Activated T-helper 1 cell treated with anti-CD3 and anti-CD28 coated beads, Interleukin-2, amount 50 U/mL, for 16 hours (primary cell): Measurements from ENCODE around the gene SULT1A1.
"Not testable (repeated sequence)": the region's sequence is repeated elsewhere in the genome, so short reads cannot be mapped to it uniquely, and the experiment has no call there.

Experiments used
- DNase-seq, 2 donors: peaks; one replicate each; pipeline ENCODE4 v3.0.0-alpha.2; 2020; ENCODE audit warnings: low read depth in 1 of 2, low spot score in 1 of 2

The SULT1A1 gene

DNA sequence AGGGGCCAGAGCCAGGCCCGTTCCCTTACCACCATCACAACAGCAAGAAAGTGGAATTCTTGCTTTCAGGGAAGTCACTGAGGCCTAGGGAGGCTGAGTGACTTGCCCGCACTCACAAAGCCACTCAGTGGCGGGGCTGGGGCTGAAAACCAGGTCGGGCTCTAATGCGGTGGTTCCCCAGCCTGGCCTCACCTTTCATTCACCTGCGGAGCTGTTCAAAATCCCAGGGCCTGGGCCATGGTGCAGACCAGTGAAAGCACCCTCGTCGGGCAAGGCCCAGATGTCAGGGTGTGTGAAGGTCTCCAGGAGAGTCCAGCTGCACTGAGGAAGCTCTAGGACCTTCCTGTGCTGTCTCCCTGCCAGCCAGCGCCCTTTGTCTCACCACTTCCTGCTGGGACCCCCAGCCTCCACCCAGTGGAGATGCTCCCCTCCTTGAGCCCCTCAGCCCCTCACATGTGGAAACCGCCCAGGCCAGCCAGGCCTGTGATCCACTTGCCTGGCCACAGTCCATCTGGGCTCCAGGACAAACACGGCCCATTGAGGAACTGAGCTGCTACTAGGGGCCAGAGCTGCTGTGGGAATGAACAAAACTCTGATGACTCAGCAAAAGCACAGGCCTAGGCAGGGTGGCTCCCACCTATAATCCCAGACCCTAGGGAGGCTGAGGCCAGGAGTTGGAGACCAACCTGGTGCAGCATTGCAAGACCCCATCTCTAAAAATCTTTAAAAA lies 812 bp downstream of the SULT1A1 start:
- not testable (repeated sequence) for DNase-seq

DNA sequence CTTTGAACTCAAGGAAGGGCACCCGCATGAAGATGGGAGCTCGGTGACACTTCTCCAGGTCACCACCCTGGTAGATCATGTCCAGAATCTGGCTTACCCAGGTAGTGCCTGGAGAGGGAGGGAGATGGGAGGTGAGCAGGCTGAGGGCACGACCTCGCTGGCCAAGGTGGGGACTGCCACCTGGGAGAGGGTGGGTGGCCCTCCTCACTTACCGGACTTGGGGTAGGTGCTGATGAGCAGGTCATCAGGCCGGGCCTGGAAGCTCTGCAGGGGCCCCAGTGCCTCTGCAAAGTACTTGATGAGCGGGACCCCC lies 1.4 kb downstream of the SULT1A1 start:
- not testable (repeated sequence) for DNase-seq

DNA sequence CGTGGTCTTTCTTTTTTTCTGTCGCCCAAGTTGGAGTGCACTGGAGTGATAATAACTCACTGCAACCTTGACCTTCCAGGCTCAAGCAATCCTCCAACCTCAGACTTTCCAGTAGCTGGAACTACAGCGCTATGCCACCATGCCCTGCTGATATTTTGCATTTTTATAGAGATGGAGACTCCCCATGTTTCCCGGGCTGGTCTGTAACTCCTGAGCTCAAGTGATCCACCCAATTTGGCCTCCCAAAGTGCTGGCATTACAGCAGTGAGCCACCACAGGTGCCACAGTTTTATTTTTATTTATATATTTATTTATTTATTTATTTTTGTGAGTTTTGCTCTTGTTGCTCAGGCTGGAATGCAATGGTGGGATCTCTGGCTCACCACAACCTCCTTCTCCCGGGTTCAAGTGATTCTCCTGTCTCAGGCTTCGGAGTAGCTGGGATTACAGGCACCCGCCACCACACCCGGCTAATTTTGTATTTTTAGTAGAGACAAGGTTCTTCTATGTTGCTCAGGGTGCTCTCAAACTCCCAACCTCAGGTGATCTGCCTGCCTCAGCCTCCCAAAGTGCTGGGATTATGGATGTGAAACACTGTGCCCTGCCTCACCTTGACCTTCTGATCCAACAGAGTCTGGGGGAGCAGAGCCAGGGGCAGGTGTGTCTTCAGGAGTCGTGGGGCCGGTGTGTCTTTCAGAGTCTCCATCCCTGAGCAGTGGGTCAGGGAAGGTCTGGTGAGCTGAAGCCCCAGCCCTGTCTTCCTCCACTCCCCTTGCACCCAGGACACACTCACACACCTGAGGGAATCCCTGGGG lies 2.0 kb downstream of the SULT1A1 start:
- DNase-seq = not testable (repeated sequence)

GRCh38 chr16:28607116-28607623 lies 2.7 kb downstream of the SULT1A1 start:
- DNase-seq = no peak

DNA sequence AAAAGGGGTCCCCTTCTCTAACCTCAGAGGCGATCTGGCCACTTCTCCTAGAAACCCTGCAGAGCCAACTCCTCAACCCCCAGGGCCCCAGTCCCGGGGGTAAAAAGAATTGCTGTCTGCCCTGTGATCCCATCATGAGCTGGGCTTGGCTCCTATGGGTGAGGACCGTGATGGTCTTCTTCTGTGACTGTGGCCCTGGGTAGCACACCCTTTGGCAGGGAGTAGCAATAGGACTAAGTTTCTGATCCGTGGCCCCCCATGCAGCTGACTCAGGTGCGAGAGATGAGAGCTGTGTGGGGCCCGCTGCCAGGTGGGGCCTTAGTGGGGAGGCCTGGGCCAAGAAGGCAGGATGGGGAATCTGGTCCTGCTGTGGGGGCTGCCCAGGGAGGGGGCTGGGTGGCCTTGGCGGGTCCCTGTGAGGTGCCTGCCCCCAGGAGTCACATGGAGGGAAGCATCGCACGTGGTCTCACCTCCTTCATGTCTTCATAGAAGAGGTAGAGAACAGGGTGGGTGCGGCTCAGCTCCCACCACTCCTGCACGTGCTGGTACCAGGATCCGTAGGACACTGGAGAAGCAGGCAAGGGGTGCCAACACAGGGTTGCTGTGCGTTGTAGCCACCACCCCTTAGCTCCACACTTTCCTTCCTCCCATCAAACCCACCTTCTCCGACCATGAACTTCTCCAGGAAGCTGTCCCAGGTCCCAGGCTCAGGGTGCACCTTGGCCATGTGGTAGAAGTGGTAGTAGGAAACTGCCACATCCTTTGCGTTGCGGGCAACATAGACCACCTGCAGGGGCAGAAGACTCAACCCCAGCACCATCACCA lies 3.3 kb downstream of the SULT1A1 start:
- DNase-seq = no peak

- DNase-seq = no peak
These were observed 5.7 kb downstream of the SULT1A1 start for GRCh38 chr16:28604186-28604565.

DNA sequence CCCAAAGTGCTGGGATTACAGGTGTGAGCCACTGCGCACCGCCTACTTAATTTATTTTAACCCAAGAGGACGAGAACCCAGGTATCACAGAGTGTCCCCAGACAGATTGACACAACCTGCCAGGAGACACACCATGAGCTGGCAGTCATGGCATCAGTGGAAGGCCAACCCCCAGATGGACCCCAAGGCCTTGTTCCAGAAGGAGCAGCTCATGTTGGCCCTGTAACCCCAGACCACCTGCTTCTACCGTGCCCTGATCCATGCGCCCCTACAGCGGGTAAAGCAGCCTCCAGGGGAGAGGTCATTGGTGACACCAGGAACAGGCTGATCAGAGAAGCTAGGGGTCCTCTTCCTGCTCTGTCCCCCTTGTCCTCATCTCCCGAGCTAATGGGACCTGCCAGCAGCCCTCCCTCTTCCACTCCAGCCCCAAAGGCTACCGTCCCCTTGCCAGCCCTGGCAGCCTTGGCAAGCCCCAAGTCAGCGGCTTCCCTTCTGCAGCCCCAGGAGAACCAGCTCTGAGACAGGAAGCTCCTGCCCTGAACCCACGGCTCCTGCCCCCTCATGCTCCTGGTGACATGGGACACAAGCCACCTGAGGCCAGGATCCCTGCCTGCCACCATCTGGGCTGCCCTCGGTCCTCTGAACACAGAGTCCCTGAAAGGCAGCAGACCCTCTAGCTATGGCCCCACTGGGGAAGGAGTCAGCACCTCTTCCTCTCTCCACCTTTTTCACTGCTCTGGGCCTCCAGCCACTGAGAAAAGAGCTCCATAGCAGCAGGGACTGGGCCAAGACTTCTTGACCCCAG lies 6.3 kb downstream of the SULT1A1 start:
- no peak for DNase-seq

DNA sequence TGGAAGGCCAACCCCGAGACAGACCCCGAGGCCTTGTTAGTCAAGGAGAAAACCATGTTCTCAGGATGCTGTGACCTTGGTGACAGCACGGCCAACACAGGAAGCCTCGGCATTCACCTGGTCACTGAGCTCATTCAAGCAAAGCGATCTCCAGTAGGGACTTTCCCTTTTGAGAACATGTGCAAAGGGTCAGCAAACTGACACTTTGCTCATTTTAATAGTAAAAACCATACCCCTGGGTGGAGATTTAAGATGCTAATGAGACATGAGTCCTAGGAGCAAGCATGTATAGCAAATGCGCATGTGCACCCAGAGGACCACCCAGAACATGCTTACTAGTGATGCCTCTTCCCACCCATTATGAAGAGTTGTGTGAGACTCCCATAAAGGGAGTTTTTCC lies 7.3 kb downstream of the SULT1A1 start:
- no peak for DNase-seq

DNA sequence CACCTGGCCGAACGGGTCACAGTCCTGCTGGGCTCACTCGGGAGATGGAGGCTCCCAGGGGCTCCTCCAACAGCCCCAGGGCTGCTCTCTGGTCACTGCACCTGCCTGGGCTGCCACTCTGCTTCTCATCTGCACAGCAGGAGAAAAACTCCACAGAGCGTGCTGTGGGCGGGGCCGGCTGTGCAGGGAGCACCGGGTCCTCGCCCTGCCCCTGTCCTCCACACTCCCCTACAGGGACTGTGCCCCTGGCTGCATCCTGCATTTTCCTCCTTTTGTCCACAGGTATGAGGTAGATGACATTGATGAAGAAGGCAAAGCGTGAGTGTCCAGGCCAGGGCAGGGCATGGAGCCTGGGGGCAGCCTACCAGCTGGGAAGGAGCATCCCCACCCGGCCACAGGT lies 7.8 kb downstream of the SULT1A1 start:
- not testable (repeated sequence) for DNase-seq

GRCh38 chr16:28601589-28601988 lies 8.3 kb downstream of the SULT1A1 start:
- not testable (repeated sequence) for DNase-seq

DNA sequence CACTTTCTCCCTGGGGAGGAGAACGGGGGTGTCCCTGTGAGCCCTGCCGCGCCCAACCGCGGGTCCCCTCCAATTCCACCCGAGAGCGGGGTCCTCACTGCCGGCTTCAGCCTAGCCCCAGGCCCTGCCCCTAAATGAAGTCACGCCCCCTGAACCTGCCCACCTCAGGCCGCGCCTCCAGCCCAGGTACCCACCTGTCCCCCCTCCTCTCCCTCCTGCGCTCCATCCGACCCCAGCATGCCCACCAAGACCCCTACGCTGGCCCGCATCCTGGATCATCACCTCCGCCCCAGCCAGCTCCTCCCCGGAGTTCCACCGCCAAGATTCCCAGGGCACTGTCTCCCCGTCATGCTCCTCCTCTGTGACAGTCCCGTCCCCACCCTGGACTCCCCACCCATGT lies 8.9 kb downstream of the SULT1A1 start:
- DNase-seq = not testable (repeated sequence)

DNA sequence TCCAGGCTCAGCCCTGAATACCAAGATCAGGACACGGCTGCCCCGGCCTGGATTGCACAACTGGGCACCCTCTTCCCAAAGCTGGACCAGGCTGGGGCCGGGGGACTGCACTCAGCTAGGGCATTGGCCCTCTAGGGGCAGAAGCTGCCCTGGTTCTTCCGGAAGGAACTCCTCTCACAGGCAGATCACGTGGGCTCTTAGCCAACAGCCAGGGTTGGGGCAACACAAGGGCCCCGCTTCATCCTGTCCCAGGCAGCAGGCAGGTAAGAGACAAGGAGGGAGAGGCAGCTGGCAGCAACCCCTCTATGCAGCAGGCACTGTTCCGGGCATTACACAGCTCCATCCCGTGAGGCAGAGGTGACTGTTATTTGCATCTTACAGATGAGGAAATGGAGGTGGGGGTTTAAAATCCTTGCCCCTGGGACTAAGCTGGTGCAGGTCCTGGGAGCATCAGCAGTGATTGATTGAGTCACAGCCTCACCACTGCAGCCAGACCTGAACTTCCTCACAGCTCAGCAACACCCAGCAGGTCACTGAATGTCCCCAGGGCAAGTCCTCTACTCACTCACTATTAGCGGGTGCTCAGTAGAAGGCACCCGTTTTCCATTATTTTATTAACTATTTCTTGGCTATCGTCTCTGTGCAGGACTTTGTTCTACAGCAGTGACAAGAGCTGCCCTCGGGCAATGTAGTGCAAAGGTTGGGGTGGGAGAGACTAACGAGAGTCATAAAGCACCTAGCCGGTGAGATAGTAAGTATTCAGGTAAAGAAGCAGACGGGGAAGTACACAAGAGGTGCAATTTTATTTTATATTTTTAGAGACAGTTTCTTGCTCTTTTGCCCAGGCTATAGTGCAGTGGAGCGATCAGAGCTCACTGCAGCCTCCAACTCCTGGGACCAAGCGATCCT lies 10.2 kb downstream of the SULT1A1 start:
- DNase-seq = not testable (repeated sequence)

- DNase-seq = no peak
These were observed 12.1 kb downstream of the SULT1A1 start for GRCh38 chr16:28597692-28598261.

GRCh38 chr16:28596840-28597691 lies 12.8 kb downstream of the SULT1A1 start, which contains the start of gene SULT1A2:
SULT1A2 (minus strand) TSS chr16:28597050; CDS start chr16:28595930, 1,120 bp downstream.
- no peak for DNase-seq

DNA sequence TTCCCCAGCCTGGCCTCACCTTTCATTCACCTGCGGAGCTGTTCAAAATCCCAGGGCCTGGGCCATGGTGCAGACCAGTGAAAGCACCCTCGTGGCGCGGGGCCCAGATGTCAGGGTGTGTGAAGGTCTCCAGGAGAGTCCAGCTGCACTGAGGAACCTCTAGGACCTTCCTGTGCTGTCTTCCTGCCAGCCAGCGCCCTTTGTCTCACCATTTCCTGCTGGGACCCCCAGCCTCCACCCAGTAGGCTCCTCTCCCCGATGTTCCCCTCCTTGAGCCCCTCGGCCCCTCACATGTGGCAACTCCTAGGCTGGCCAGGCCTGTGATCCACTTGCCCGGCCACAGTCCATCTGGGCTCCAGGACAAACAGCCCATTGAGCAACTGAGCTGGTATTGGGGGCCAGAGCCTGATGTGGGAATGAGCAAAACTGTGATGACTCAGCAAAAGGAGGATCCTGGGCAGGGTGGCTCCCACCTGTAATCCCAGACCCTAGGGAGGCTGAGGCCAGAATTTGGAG lies 13.7 kb downstream of the SULT1A1 start:
- no peak for DNase-seq

GRCh38 chr16:28595451-28595850 lies 14.4 kb downstream of the SULT1A1 start:
- not testable (repeated sequence) for DNase-seq

DNA sequence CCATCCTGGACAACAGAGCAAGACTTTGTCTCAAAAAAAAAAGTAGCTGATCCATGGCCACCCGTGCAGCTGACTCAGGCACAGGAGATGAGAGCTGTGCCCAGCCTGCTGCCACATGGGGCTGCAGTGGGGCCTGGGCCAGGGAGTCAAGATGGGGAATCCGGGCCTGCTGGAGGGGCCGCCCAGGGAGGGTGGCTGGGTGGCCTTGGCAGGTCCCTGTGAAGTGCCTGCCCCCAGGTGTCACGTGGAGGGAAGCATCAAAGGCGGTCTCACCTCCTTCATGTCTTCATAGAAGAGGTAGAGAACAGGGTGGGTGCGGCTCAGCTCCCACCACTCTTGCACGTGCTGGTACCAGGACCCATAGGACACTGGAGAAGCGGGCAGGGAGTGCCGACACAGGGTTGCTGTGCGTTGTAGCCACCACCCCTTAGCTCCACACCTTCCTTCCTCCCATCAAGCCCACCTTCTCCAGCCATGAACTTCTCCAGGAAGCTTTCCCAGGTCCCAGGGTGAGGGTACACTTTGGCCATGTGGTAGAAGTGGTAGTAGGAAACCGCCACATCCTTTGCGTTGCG lies 16.8 kb downstream of the SULT1A1 start:
- no peak for DNase-seq

DNA sequence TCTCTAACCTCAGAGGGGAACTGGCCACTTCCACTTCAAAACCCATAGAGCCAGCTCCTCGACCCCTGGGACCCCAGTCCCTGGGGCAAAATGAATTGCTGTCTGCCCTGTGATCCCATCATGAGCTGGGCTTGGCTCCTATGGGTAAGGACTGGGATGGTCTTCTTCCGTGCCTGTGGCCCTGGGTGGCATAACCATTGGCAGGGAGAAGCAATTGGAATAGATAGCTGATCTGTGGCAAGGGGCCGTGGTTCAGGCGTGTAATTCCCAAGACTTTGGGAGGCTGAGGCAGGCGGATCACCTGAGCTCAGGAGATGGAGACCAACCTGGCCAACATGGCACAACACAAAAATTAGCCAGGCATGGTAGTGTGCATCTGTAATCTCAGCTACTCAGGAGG lies 17.3 kb downstream of the SULT1A1 start:
- DNase-seq = no peak
